HTR-8/SVneo (cell line): ENCODE data around the gene TMEM30A.

Experiments used
- DNase-seq: peaks from one replicate; pipeline ENCODE4 v3.0.0; 2011; ENCODE audit warnings: low spot score, mixed read lengths; ENCODE audit not compliant: insufficient read length
- FAIRE-seq: peaks from 2 replicates; lab custom pipeline; 2011; peaks lifted over from hg19 to GRCh38; lab: Jason Lieb, UNC

The TMEM30A gene

GRCh38 chr6:75224303-75224926 is 60.2 kb downstream of the TMEM30A start:
- no peak for FAIRE-seq
- DNase-seq = no peak

DNA sequence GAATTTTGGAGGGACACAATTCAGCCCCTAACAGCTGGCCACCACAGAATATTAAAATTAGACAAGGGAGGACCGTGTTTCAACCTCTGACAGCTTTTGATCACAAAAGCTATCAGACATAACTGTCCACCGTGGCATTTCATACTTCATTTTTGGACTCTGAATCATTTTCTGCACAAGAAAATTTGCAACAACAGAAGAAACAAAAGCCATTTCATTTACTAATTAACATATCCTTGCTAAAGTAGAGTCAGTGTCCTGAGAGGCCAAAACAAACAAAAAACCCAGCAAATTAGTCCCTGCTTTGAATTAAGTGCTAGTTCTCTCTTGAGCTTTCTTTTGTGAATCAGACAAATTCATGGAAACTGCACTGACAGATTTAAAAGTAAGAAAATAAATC is 61.2 kb downstream of the TMEM30A start:
- FAIRE-seq (no peak), DNase-seq (no peak)

DNA sequence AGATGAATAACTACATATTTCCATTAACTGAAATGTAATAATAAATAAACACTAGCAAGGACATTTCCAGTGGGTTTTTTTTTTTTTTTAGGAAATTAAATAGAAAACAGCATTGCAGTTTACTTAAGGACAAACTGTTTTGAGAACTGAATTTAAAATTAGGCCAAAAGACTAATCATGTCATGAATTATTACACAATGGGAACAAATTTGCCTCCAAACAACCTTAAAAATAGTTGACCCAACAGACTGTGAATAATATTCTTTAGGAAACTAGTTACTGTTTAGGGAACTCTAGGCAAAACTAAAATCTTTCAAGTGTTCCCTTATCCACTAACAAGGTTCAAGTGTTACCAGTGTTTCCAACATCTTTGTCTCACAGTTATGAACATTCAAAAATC is 62.3 kb downstream of the TMEM30A start:
- DNase-seq = no peak
- FAIRE-seq = no peak

DNA sequence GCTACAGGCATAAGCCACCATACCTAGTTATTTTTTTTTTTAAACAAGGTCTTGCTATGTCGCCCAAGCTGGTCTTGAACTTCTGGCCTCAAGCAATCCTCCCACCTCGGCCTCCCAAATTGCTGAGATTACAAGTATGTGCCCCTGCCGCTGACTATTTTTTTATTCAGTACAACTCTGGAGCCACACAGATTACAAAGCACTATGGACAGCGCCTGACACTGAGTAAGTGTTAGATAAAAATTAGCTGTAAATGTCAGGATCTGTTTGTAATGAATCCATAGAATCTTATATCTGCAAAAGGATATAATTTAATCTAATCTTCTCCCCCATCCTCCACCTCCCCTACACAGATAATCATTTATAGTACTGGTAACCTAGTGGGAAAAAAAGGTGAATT is 63.5 kb downstream of the TMEM30A start:
- FAIRE-seq (no peak), DNase-seq (no peak)

DNA sequence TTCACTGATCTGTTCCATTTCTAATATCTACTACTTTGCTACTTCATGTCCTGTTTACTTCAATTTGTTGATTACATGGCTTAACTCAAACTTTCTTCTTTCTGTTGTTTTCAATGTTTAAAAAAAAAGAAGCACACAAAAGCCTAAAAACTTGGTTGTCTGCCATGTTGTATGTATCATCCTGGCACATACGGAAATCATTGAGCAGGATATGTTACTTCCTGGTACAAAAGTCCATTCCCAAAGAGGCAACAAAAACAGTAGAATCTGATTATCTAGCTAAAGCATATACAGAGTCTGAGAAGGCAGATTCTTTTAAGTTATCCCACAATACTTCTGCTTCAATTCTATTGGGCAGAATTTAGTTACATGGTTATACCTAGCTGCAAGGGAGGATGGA is 64.2 kb downstream of the TMEM30A start:
- DNase-seq (no peak), FAIRE-seq (no peak)

DNA sequence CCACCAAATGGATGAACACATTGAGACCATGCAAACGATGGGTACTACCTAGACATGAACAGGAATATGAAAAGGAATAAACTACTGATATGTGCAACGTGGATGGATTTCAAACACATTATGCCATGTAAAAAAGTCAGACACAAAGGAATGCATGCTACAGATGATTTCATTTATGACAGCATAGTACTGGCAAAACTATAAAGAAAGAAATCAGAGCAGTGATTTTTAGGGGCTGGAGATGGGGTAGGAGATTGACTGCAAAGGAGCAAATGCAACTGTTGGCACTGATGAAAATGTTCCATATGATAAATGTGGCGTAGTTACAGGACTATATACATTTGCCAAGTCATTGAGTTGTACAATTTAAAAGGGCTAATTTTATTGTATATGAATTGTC is 65.3 kb downstream of the TMEM30A start:
- DNase-seq (no peak), FAIRE-seq (no peak)

GRCh38 chr6:75217193-75217592 is 67.4 kb downstream of the TMEM30A start:
- FAIRE-seq (no peak), DNase-seq (no peak)

- no peak for DNase-seq
- no peak for FAIRE-seq
Observed at GRCh38 chr6:75215291-75215690, 69.3 kb downstream of the TMEM30A start.

DNA sequence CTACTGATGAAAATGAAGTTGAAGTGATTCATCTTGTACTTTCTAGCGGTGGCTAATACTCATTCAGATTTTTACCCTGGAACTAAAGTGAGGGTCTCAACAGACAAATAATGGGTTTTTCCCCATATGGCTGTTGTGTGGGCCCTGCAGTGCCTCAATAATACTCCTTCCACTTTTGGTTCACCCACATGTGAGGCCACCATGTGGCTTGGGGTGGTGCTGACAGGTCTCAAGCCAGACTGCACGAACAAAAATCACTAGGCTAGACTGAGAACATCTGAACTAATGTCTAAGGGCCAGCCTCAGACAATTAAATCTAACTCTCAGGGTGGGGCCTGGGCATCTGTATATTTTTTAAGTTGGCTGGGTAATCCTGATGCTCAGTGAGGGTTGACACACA is 70.9 kb downstream of the TMEM30A start:
- DNase-seq (no peak), FAIRE-seq (no peak)

- DNase-seq = no peak
- FAIRE-seq = no peak
Observed at GRCh38 chr6:75213112-75213511, 71.5 kb downstream of the TMEM30A start.

DNA sequence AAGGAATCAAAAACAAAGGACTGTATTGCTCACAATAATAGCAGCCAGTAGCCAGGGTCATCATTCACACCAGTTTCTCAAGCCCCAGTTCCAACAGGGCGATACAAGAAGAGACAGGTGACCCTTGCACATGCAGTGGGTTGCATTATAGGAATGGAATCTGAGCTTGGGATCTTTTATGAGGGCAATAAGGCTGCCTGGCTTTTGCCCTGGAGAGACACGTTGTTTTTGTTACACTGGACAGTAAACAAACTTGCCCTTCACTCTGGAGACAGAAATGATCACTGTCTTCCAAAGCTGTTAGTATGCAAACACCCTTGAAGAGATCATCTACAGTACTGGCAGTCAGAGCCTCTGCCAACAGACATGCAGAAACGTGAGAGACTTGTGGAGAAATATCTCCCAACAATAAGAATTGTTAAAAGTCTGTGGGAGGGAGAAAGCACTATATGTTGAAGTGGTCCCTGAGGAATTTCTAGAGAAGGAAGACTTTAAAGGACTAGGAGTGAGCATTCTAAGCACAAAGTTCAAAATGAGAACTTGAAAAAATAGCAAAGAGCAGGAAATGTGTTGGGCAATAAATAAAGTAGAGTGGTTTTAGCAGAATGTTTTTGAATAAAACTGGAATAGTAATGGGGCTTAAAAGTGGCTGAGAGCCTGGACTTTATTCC is 72.5 kb downstream of the TMEM30A start:
- no peak for DNase-seq
- no peak for FAIRE-seq

DNA sequence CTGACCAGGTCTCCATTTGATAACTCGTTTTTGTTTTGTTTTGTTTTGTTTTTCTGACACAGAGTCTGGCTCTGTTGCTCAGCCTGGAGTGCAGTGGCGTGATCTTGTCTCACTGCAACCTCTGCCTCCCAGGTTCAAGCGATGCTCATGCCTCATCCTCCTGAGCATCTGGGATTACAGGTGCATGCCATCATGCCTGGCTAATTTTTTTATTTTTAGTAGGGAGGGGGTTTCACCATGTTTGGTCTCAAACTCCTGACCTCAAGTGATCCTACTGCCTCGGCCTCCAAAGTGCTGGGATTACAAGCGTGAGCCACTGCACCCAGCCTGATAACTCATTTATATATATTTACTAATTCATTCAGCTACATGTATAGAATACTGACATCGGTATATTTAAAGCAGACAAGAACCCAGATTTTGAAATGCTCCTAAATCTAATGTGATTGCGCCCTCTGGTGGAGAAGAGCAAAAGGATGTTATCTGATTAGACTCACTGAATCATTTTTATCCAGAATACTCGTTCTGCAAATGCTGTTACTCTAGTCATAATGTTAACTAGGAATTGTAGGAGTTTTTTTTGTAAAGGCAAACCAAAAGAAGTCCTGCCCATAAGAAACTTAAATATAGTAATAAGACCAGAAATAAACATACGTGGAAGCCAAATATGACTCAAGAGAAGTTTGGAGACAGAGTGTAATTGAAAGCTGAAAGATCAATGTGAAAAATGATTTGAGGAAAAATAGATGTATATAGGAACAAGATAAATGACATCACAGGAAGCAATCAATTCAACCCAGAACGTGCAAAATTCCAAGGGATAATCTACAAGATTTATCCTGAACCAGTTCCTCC is 73.5 kb downstream of the TMEM30A start:
- DNase-seq (no peak), FAIRE-seq (no peak)

DNA sequence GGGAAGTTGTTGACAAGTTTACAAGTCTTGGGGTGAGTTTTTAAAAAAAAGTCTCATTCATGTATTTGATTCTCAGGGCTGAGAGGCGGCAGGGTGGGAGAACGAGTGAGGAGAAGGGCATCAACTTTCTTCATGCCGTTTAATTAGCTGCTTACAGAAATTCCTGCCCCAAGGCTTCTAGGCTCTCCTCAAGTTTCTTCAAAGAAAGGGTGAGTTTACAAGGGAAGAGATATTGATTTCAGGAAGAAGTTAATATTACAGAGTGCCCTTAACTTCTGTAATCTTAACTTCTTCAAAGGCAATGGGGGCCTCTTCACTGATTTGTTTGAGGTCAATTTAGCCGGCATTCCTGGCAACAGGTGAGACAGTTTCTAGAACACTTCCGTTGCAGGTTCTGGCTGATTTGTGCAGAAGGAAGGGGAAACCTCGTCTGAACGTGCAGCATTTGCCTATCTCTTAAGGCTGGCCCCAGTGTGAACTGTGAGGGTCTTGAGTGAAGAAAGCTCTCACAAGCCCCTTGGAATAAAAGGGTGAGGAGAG is 75.3 kb downstream of the TMEM30A start:
- no peak for DNase-seq
- FAIRE-seq = no peak

GRCh38 chr6:75208298-75209183 is 76.1 kb downstream of the TMEM30A start:
- FAIRE-seq = no peak
- peak; percentile 70 for DNase-seq

DNA sequence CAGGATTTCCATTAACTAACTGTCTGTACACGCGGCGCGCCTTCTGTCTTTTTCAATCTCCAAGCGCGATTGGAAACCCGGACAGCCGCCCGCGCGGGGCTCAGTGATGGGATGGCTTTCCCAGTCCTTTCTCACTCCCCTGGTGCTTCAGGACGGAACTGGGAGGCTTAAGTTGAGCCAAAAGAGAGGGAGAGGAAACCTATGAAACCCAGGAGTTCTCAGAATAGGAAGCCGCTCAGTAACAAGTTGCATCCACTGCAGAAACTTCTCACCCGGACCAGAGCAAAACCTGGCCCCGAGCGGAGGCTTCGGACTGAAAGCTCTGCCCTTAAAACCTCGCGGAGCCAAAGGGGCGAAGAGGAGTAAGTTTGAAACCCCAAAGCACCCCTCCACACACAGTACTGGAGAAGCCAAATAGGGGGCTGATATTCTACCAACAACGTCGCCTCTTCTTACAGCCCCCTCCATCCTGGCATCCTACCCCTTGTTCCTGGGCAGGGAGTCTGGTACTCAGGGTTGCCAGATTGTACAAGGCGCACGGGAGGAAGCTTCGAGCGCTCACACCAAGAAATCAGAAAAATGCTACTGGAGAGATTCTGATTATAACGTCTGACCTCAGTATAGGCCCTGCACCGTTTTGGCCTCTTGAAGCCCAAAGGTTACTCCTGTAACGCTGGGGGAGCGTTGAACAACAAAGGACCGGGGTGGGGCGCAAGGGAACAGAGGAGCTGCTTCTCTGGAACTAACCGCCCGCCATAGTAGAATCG is 77.8 kb downstream of the TMEM30A start:
- no peak for FAIRE-seq
- no peak for DNase-seq

DNA sequence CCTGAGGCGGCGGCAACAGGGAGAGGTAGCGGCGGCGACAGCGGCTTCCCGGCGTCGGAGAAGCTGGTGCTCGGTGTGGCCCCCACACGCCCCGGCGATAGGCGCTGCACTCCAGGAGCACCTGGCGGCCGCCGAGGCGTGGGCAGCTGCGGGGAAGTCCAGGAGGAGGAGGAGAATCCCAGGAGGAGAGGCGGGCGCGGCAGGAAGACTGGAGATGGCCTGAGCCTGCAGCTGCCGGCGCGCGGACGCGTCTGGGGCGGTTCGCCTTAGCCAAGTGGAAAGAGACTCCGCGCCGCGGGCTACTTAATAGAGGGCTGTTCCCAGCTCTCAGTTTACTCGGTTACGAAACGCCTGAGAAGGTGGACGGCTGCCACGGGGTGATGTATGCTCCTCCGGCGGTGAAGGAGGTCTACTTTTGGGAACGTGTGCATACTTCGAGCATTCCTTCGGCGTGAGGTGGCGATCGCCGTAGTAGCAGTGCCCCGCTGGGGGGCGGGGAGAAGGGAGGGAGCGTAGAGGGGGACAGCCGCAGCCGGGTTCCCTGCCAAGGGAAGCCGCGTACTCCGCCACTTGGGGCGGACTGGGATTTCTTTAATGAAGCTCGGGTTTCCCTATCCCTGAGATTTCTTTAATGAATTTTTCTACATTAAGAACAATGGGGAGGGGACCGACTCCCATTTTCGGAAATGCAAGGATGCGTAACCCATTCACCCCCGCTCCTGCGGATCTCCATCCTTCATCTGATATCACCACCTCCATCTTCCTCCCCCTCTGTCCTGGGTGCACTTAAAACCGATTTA is 78.6 kb downstream of the TMEM30A start, which contains the start of gene COL12A1:
Gene COL12A1, minus strand, starts transcription at position 278 of the 800 bp plus-strand sequence. CDS start 3,261 bp downstream, outside the sequence.
- FAIRE-seq (peak; percentile 86), DNase-seq (peak; percentile 86)

- DNase-seq (no peak), FAIRE-seq (peak; percentile 16)
Observed at GRCh38 chr6:75204959-75205775, 79.4 kb downstream of the TMEM30A start.
